ENCODE results near the gene PPP2R2C. TPM values are rescaled to one million over a fixed set of nuclear protein-coding genes. Genes with fewer than 3 reads are reported as not detected.

PPP2R2C gene
- total and polyA plus RNA-seq, 2 experiments from 2014 or later: 1.3 to 9.2 TPM

- DNase-seq (ENCODE audit: low spot score) (no peak), ATAC-seq (peak; percentile 3; the same call in 2 of the 3 replicates)
- H3K36me3 Mint-ChIP-seq (ENCODE audit: low read depth): no peaks in the 10 kb centered on the region
- Histone ChIP-seq H3K4me3 (peak overlapping the region; percentile 67), H3K36me3 (ENCODE audit: insufficient read depth) (no peaks in the 10 kb centered on the region), H3K27ac (ENCODE audit: low read depth) (no peak overlapping the region), H2AFZ (no peak overlapping the region), H3K9me2 (ENCODE audit: insufficient read depth) (no peaks in the 10 kb centered on the region), H3F3A (replicated peaks; ENCODE audit: low read depth) (no peaks in the 10 kb centered on the region), H3K4me1 (ENCODE audit: insufficient read depth) (peaks cover 15% of the 10 kb centered on the region), H3K27me3 (ENCODE audit: insufficient read depth) (peaks cover 58% of the 10 kb centered on the region), H4K20me1 (replicated peaks; ENCODE audit: insufficient read depth) (no peaks in the 10 kb centered on the region), H3K79me2 (replicated peaks; ENCODE audit: insufficient read depth) (no peaks in the 10 kb centered on the region), H3K4me2 (peak overlapping the region; percentile 85; the same call in 1 of the 2 replicates)
- H3K4me1 Mint-ChIP-seq: peaks cover 17% of the 10 kb centered on the region
- TF ChIP-seq REST (IDR thresholded peaks at IDR 0.05; ENCODE audit: unreplicated experiment) (no peak), EZH2phosphoT487 (IDR thresholded peaks at IDR 0.05; ENCODE audit: unreplicated experiment) (peak; percentile 45)
- peak overlapping the region; percentile 48; the same call in 2 of the 3 replicates for H3K4me3 Mint-ChIP-seq
- no peaks in the 10 kb centered on the region; the same call in 2 of the 3 replicates for H3K9me3 Mint-ChIP-seq
- H3K27ac Mint-ChIP-seq: no peak overlapping the region
- H3K27me3 Mint-ChIP-seq (ENCODE audit: insufficient read depth, low read depth, poor library complexity): peaks cover 53% of the 10 kb centered on the region
Observed at GRCh38 chr4:6472008-6472386, 417 bp downstream of the PPP2R2C start.

- no peaks in the 10 kb centered on the region for H3F3A ChIP-seq (replicated peaks; ENCODE audit: low read depth)
- DNase-seq (ENCODE audit: low spot score) (peak; percentile 26), ATAC-seq (peak; percentile 14; the same call in 2 of the 3 replicates)
- peaks cover 58% of the 10 kb centered on the region for H3K27me3 ChIP-seq (ENCODE audit: insufficient read depth)
- Mint-ChIP-seq H3K9me3 (no peaks in the 10 kb centered on the region; the same call in 2 of the 3 replicates), H3K4me3 (peak overlapping the region; percentile 64), H3K27ac (no peak overlapping the region), H3K4me1 (peaks cover 17% of the 10 kb centered on the region), H3K27me3 (ENCODE audit: insufficient read depth, low read depth, poor library complexity) (peaks cover 54% of the 10 kb centered on the region), H3K36me3 (ENCODE audit: low read depth) (no peaks in the 10 kb centered on the region)
- no peaks in the 10 kb centered on the region for H4K20me1 ChIP-seq (replicated peaks; ENCODE audit: insufficient read depth)
- H3K27ac ChIP-seq (ENCODE audit: low read depth): no peak overlapping the region
- H3K79me2 ChIP-seq (replicated peaks; ENCODE audit: insufficient read depth): no peaks in the 10 kb centered on the region
- peak overlapping the region; percentile 67 for H3K4me3 ChIP-seq
- H3K4me2 ChIP-seq: peak overlapping the region; percentile 85
- H2AFZ ChIP-seq: peak overlapping the region; percentile 52; the same call in 1 of the 2 replicates
- no peaks in the 10 kb centered on the region for H3K36me3 ChIP-seq (ENCODE audit: insufficient read depth)
- peaks cover 15% of the 10 kb centered on the region for H3K4me1 ChIP-seq (ENCODE audit: insufficient read depth)
- H3K9me2 ChIP-seq (ENCODE audit: insufficient read depth): no peaks in the 10 kb centered on the region
- TF ChIP-seq NANOG (IDR thresholded peaks at IDR 0.05; ENCODE audit: borderline replicate concordance): no peak
- peak; percentile 83 for TF ChIP-seq EZH2 (IDR thresholded peaks at IDR 0.05; ENCODE audit: low read depth, unreplicated experiment)
Observed at GRCh38 chr4:6471307-6472007, 957 bp downstream of the PPP2R2C start.

All from GM23338 (cell line).